Measurements from ENCODE around the gene SPX. TPM values are rescaled to one million over a fixed set of nuclear protein-coding genes. Genes with fewer than 3 reads are reported as not detected.

SPX gene
- total and polyA plus RNA-seq, 7 donors, result 0.59 to 17.1 (median 2.4) TPM

GRCh38 chr12:21539797-21540196 is 13.7 kb downstream of the SPX start:
- no peak for ATAC-seq
- H3K36me3 ChIP-seq (ENCODE audit: insufficient read depth in 1 of 2, low read depth in 1 of 2), result peaks cover 0 to 19% of the 10 kb centered on the region in 2 donors
- intact Hi-C loops (cut with DNase I), result no loop called here
- no peaks in the 10 kb centered on the region for H3K9me3 ChIP-seq
- H3K4me3 ChIP-seq, result no peak overlapping the region
- TF ChIP-seq CTCF (IDR thresholded peaks at IDR 0.05), result no peak
- no peak overlapping the region for H3K27ac ChIP-seq
- no peaks in the 10 kb centered on the region for H3K27me3 ChIP-seq (ENCODE audit: insufficient read depth in 3 of 3, low read length in 2 of 3)
- no peak for DNase-seq
- H3K4me1 ChIP-seq, result peaks cover 6% of the 10 kb centered on the region

DNA sequence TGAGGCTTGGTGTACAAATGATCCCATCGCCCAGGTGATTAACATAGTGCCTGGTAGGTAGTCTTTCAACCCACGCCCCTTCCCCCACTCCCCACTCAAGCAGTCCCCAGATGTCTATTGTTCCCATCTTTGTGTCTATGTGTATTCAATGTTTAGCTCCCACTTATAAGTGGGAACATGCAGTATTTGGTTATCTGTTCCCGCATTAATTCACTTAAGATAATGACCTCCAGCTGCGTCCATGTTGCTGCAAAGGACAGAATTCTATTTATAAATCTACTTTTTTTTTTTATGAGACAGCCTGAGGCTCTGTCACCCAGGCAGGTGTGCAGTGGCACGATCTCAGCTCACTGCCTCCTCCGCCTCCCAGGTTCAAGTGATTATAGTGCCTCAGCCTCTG is 15.7 kb downstream of the SPX start:
- peaks cover 0 to 16% of the 10 kb centered on the region in 2 donors for H3K36me3 ChIP-seq (ENCODE audit: insufficient read depth in 1 of 2, low read depth in 1 of 2)
- H3K9me3 ChIP-seq, result no peaks in the 10 kb centered on the region
- no peak for ATAC-seq
- no peak for TF ChIP-seq CTCF (IDR thresholded peaks at IDR 0.05)
- H3K4me1 ChIP-seq, result peaks cover 6% of the 10 kb centered on the region
- no peak overlapping the region for H3K27ac ChIP-seq
- 84 to 85% (median 84%) methylated on average over 6 of the region's 6 CpGs for WGBS, 3 donors
- intact Hi-C loops (cut with DNase I), result no loop called here
- no peaks in the 10 kb centered on the region for H3K27me3 ChIP-seq (ENCODE audit: insufficient read depth in 3 of 3, low read length in 2 of 3)
- DNase-seq, result no peak
- no peak overlapping the region for H3K4me3 ChIP-seq

- no peak for TF ChIP-seq CTCF (IDR thresholded peaks at IDR 0.05)
- H3K9me3 ChIP-seq, result no peaks in the 10 kb centered on the region
- 22 to 43% (median 29%) methylated on average over 5 of the region's 5 CpGs for WGBS, 3 donors
- H3K27ac ChIP-seq, result no peak overlapping the region
- no peak overlapping the region for H3K4me3 ChIP-seq
- intact Hi-C loops (cut with DNase I), result no loop called here
- no peak for ATAC-seq
- H3K27me3 ChIP-seq (ENCODE audit: insufficient read depth in 3 of 3, low read length in 2 of 3), result no peaks in the 10 kb centered on the region
- no peak for DNase-seq
- H3K36me3 ChIP-seq (ENCODE audit: insufficient read depth in 1 of 2, low read depth in 1 of 2), result peaks cover 0 to 9% of the 10 kb centered on the region in 2 donors
- H3K4me1 ChIP-seq, result peaks cover 6% of the 10 kb centered on the region
Measured at GRCh38 chr12:21542403-21542802, 16.3 kb downstream of the SPX start.

- H3K27ac ChIP-seq, result no peak overlapping the region
- ATAC-seq (no peak), DNase-seq (no peak)
- H3K27me3 ChIP-seq (ENCODE audit: insufficient read depth in 3 of 3, low read length in 2 of 3), result no peaks in the 10 kb centered on the region
- peaks cover 6% of the 10 kb centered on the region for H3K4me1 ChIP-seq
- peaks cover 0 to 4% of the 10 kb centered on the region in 2 donors for H3K36me3 ChIP-seq (ENCODE audit: insufficient read depth in 1 of 2, low read depth in 1 of 2)
- intact Hi-C loops (cut with DNase I), result no loop called here
- H3K9me3 ChIP-seq, result no peaks in the 10 kb centered on the region
- H3K4me3 ChIP-seq, result no peak overlapping the region
- TF ChIP-seq CTCF (IDR thresholded peaks at IDR 0.05), result no peak
Measured at GRCh38 chr12:21543151-21543550, 17.1 kb downstream of the SPX start.

DNA sequence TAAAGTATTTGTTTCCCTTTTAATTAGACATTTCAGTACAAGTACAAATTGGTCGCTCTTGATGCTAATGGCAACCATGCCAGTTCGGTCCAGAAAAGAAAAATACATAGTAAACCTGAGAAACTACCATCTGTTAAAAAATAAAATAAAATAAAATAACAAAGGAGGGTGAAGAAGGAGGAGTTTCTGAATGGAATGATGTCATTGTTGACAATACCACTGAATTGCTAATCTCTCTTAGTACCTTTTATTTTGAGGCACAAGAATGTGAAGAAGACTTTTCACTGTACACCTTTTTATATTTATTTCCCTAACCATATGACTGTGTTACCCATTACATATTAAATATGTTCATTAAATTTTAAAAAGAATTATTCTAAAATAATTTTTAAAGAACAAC is 19.5 kb downstream of the SPX start:
- no peak for TF ChIP-seq CTCF (IDR thresholded peaks at IDR 0.05)
- DNase-seq (no peak), ATAC-seq (no peak)
- H3K27me3 ChIP-seq (ENCODE audit: insufficient read depth in 3 of 3, low read length in 2 of 3), result no peaks in the 10 kb centered on the region
- H3K27ac ChIP-seq, result no peak overlapping the region
- peaks cover 0 to 1% of the 10 kb centered on the region in 2 donors for H3K36me3 ChIP-seq (ENCODE audit: insufficient read depth in 1 of 2, low read depth in 1 of 2)
- intact Hi-C loops (cut with DNase I), result no loop called here
- 90 to 96% (median 91%) methylated on average over 2 of the region's 2 CpGs for WGBS, 3 donors
- H3K4me3 ChIP-seq, result no peak overlapping the region
- peaks cover 15% of the 10 kb centered on the region for H3K4me1 ChIP-seq
- H3K9me3 ChIP-seq, result no peaks in the 10 kb centered on the region

Measured in psoas muscle (tissue), 8 donors.